GM19099 (cell line): Measurements from ENCODE around the gene PEX14.

Experiments used
- POLR2A ChIP-seq: IDR thresholded peaks from 3 replicates; pipeline ENCODE4 v1.6.1; 2011; ENCODE audit warnings: low read depth; ENCODE audit not compliant: insufficient read length; ENCODE audit errors: extremely low read depth

PEX14 gene

DNA sequence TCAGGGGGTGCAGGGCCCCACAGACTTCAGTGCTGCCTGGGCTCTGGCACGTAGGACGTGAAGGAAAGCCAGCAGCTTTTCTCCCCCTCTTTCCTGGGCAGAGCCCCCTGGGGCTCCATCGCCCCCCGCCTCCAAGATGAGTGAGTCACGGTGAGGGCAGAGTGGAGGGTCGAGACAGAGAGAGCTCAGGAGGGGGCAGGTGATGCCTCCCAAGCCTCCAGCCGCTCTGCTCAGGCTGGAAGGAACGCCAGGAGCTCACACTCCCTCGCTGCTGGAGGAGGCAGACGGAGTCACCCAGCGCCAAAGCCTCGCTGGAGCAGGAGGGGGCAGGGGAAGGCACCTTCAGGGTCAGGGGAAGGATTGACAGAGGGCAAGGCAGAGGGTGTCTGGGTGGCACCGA, 202.2 kb downstream of the PEX14 start:
- TF ChIP-seq POLR2A, result no peak

GRCh38 chr1:10677491-10678391, 203.0 kb downstream of the PEX14 start:
- TF ChIP-seq POLR2A, result no peak

DNA sequence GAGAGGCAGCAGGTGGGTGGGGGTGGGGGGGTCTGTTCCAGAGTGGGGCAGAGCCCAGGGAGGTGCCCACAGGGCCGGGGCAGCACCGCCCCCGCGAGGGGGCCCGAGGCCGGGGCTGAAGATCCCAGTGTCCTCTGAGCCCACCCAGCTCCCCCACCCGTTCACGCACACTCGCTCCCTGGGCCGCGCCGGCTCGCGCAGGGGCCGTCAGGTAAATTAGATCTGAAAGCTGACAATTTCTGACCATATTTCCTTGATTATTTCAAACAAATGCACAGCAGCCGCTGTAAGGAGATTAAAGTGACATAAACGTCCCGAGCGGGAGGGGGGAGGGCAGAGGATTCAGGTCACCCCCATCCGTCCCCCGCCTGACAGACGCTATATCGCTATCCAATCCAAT, 203.7 kb downstream of the PEX14 start:
- no peak for TF ChIP-seq POLR2A

DNA sequence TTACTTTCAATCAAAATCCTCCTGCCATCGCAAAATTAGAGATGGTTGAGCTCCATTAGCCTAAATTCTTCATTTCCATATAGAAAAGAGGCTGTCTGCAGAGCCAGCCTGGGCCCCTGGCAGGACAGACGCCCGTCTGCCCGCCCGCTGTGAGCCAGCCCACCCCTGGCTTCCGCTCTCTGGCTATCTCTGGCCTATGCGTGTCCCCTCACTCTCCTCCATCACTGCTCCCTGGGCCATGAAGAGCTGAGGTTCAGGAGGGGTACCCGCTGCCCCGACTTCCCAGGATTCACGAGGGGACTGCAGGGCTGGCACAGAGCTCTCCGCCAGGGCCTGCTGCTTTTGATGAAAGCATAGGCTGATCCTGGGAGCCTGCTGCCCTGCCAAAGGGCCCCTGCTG, 204.1 kb downstream of the PEX14 start:
- TF ChIP-seq POLR2A, result no peak

DNA sequence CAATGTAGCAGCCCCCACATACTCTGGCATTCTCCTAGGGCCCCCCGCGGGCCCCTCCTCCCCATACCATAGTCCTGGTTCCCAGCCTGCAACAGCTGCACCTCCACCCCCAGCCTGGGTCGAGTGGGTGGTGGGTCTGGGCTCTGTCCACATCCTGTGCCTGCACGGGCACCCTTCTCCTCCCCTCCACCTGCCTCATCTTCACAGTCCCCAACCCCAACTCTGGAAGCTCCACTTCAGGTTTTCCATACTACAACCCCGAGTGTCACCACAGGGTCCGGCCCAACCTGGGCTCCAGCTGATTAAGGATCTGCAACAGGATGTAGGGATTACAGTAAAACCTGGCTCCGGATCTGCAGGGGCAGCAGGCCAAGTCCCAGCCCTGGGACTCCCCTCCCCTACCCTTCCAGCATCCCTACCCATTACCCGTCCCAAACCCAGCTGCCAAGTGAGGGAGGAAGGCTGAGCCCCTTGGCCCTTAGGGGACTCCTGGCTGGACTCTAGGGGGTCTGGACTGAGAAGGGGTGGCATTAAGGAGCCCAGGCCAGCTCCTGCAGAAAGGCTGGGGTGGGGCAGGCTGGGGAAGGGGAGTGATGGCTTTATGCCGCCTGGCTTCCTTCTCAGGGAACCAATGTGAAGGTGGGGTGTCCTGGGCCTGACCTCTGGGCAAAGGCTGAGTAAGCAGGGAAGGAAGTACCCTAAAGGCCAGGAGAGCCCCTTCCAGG, 204.9 kb downstream of the PEX14 start:
- no peak for TF ChIP-seq POLR2A
